Prostate gland (tissue), 2 donors: Measurements from ENCODE around the gene PMM2. TPM values are rescaled to one million over a fixed set of nuclear protein-coding genes. Genes with fewer than 3 reads are reported as not detected.

Experiments
- DNase-seq: peaks from one replicate; pipeline ENCODE4 v3.0.0-alpha.2; 2019; ENCODE audit warnings: low spot score
- H3K27ac ChIP-seq, 2 donors: fragments of 200-600 bp; sonication (generic); 2 replicates each; pipeline ENCODE4 v1.5.1; 2017 to 2019
- H3K27me3 ChIP-seq: fragments of 200-600 bp; sonication (generic); replicated peaks from 2 replicates; pipeline ENCODE4 v1.5.1; 2019; ENCODE audit not compliant: insufficient read depth
- H3K36me3 ChIP-seq, 2 donors: fragments of 200-600 bp; sonication (generic); 1 replicate in 1 of 2; 2 replicates in 1 of 2; pipeline versions ENCODE4 v1.5.1 to v1.8.1; 2017 to 2019
- H3K4me1 ChIP-seq: fragments of 200-600 bp; sonication (generic); replicated peaks from 2 replicates; pipeline ENCODE4 v1.5.1; 2019
- H3K4me3 ChIP-seq, 2 donors: fragments of 200-600 bp; sonication (generic); 2 replicates each; pipeline ENCODE4 v1.5.1; 2017 to 2019
- H3K9me3 ChIP-seq: fragments of 200-600 bp; sonication (generic); 2 replicates; pipeline ENCODE4 v1.5.1; 2017
- CTCF ChIP-seq, 4 experiments: fragments of 200-600 bp in 2 of 4; fragments of 450-650 bp in 2 of 4; sonication (generic) in 2 of 4; IDR thresholded peaks; 1 replicate in 3 of 4; 2 replicates in 1 of 4; pipeline ENCODE4 v1.5.1; 2016 to 2019; ENCODE audit warnings: antibody characterized with exemption in 4 of 4, mild to moderate bottlenecking in 2 of 4, moderate library complexity in 2 of 4
- POLR2A ChIP-seq: fragments of 450-650 bp; IDR thresholded peaks from one replicate; pipeline ENCODE4 v1.6.1; 2016; ENCODE audit warnings: antibody characterized with exemption, mild to moderate bottlenecking
- POLR2AphosphoS5 ChIP-seq: sonication (generic); formaldehyde crosslinking; IDR thresholded peaks from one replicate; pipeline ENCODE4 v1.6.1; 2017; ENCODE audit warnings: antibody characterized with exemption
- WGBS: methylation state at CpG from one replicate; pipeline ENCODE4 v1.1.5; 2018; 5-methylcytosine and 5-hydroxymethylcytosine counted together
- intact Hi-C: fragments of 100-400 bp; cut with DNase I; formaldehyde crosslinking; loops from one replicate; pipeline ENCODE4 v1.14.2; 2022
- total RNA-seq, 2 donors: library from RNA; depleted of rRNA; stranded (reverse); fragments of >200 nt; gene quantifications; one replicate each; pipeline ENCODE4 v1.1.0, GENCODE V29; 2016

The PMM2 gene
- total RNA-seq, 2 donors from 2014 or later, result 30.6 to 39.2 TPM

DNA sequence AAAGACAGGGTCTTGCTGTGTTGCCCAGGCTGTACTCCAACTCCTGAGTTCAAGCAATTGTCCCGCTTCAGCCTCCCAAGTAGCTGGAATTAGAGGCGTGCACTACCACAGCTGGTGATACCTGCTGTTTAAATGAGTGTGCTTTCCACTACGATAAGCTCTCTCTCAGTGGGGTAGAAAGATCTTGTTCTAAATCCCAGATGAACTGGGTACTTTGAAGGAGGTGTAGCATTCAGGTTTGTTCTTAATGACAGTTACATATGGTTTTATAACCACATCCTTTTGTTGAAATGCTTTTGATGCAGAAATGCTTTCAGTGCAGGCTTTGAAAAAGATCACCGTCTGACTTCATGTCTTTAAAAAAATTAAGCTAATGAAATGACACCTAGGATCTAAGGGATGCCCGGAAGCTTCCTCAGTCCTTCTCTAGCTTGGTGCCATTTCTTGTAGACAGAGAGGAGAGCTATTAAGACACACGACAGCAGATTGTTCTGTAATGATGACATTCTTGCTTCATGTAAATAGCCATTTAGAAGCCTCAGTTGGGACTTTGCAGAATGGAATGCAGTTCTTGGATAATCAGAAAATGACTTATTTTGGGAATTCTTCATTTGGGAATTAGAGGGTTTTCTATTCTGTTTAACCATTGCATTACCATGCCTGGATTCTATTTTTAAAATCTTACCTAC, 19.5 kb downstream of the PMM2 start:
- no peak overlapping the region for H3K4me3 ChIP-seq
- WGBS, result 81% methylated on average over 6 of the region's 6 CpGs
- H3K4me1 ChIP-seq, result no peaks in the 10 kb centered on the region
- H3K27me3 ChIP-seq, result no peaks in the 10 kb centered on the region
- intact Hi-C loops, result no loop called here
- no peak overlapping the region for H3K27ac ChIP-seq
- TF ChIP-seq CTCF (IDR thresholded peaks at IDR 0.05), result no peak
- no peak for TF ChIP-seq POLR2A
- no peak for TF ChIP-seq POLR2AphosphoS5
- H3K36me3 ChIP-seq, result peaks cover 0 to 20% of the 10 kb centered on the region in 2 donors
- H3K9me3 ChIP-seq, result no peaks in the 10 kb centered on the region
- no peak for DNase-seq

DNA sequence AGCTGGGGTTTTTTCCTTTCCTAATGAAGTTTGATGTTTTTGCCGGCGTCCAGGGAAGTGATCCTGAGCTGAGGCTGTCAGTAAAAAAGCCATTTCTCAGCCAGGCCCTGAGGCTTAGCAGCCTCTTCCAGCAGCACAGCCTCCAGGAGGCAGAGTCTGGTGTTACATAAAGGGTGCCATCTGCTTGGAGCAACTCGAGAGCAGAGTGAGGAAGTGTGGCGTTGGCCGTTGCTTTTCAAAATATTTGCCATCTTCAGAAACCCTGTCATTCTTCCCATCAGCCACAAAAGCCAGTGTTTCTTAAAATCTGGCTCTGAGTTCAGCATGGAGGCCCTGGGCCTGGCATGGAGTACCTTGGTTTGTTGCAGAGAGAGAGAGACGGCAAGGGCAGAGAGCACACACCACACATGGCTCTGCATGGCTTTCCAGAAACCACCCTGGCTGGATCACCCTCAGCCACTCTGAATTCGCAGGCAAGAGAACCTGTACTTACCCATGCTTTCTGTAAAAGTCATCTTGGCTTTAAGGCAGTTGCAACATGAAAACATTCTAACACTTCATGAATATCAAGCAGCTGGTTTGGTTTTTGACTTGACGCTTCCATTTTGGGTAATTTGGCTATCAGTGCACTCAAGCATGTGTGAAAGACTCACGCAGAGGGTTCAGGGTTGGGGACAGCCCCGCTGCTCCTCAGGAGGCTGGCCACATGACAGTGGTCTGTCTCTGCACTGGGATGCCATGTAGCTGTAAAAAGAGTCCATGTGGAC, 21.0 kb downstream of the PMM2 start:
- Histone ChIP-seq H3K27me3 (no peaks in the 10 kb centered on the region), H3K4me1 (no peaks in the 10 kb centered on the region), H3K9me3 (no peaks in the 10 kb centered on the region), H3K27ac (no peak overlapping the region), H3K4me3 (no peak overlapping the region), H3K36me3 (peaks cover 0 to 10% of the 10 kb centered on the region in 2 donors)
- DNase-seq, result no peak
- WGBS, result 78% methylated on average over 10 of the region's 10 CpGs
- intact Hi-C loops, result no loop called here
- TF ChIP-seq CTCF (IDR thresholded peaks at IDR 0.05), result no peak
- TF ChIP-seq POLR2AphosphoS5, result no peak
- no peak for TF ChIP-seq POLR2A

DNA sequence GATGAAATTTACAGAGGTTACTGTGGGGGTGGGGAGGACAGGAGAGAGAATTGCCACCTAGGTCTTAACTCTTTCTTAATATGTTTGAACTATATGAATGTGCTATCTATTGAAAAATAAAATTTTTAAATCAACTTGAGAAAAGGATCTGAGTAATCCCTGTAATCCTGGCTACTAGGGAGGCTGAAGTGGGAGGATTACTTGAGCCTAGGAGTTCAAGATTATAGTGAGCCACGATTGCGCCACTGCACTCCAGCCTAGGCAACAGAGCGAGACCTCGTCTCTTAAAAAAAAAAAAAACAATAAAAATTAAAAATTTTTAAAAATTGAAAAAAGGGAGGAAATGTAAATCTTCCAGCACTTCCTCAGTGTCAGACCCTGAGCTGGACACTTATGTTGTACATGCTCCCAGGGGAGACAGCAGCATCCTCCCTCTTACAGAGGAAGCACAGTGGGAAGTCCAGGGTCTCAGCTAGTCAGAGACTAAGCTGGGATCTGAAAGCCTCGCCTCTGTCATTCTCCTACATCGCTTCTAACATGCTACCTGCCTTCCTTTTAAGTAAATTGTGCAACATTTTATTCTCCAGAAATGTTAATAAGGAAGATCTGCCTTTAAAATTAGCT, 21.9 kb downstream of the PMM2 start:
- no peak for TF ChIP-seq CTCF (IDR thresholded peaks at IDR 0.05)
- no peak for TF ChIP-seq POLR2A
- no peak for TF ChIP-seq POLR2AphosphoS5
- Histone ChIP-seq H3K9me3 (no peaks in the 10 kb centered on the region), H3K36me3 (peaks cover 0 to 10% of the 10 kb centered on the region in 2 donors), H3K27ac (no peak overlapping the region), H3K27me3 (no peaks in the 10 kb centered on the region), H3K4me1 (no peaks in the 10 kb centered on the region), H3K4me3 (no peak overlapping the region)
- DNase-seq, result no peak
- intact Hi-C loops, result no loop called here
- 87% methylated on average over 6 of the region's 6 CpGs for WGBS

- Histone ChIP-seq H3K27ac (no peak overlapping the region), H3K27me3 (no peaks in the 10 kb centered on the region), H3K36me3 (peaks cover 0 to 10% of the 10 kb centered on the region in 2 donors), H3K4me3 (no peak overlapping the region), H3K9me3 (no peaks in the 10 kb centered on the region), H3K4me1 (no peaks in the 10 kb centered on the region)
- intact Hi-C loops, result no loop called here
- DNase-seq, result no peak
- TF ChIP-seq POLR2A (no peak), CTCF (IDR thresholded peaks at IDR 0.05) (no peak), POLR2AphosphoS5 (no peak)
- 85% methylated on average over 3 of the region's 3 CpGs for WGBS
These were observed 24.8 kb downstream of the PMM2 start for GRCh38 chr16:8822403-8822802.
